OCI-LY1 (cell line): ENCODE measurements around the gene PXK.

ENCODE experiments used
- EZH2 ChIP-seq: fragments of 200-600 bp; sonication (generic), shearing (Covaris generic); IDR thresholded peaks from 2 replicates; pipeline ENCODE4 v1.8.0; 2017; ENCODE audit warnings: borderline replicate concordance, mixed run types, mild to moderate bottlenecking, antibody characterized with exemption, low read length, moderate library complexity, mixed read lengths
- TF ChIP-seq, protein P1 (sequence below): fragments of 200-600 bp; sonication (generic), shearing (Covaris generic); IDR thresholded peaks from 2 replicates; pipeline ENCODE4 v1.5.1; 2017; ENCODE audit warnings: mild to moderate bottlenecking, antibody characterized with exemption, low read length, moderate library complexity, mixed read lengths

DNA sequence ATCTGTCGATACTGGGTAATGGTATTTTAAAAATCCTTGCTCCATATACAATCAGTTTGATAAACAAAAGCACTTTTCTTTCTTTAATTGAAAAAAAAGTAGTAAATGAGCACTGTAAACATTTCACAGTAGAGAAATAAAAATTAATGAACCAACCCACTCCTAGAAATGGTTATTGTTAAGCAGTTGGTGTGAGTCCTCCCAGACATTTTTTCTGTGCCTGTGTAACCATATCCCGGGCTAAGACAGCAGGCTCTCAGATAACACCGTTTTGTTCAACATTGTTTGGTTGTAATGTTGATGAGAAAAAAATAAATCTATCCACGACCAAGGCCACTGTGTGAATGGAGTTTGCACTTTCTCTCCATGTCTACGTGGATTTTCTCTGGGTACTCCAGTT lies 42.6 kb downstream of the PXK start:
- TF ChIP-seq, protein P1, sequence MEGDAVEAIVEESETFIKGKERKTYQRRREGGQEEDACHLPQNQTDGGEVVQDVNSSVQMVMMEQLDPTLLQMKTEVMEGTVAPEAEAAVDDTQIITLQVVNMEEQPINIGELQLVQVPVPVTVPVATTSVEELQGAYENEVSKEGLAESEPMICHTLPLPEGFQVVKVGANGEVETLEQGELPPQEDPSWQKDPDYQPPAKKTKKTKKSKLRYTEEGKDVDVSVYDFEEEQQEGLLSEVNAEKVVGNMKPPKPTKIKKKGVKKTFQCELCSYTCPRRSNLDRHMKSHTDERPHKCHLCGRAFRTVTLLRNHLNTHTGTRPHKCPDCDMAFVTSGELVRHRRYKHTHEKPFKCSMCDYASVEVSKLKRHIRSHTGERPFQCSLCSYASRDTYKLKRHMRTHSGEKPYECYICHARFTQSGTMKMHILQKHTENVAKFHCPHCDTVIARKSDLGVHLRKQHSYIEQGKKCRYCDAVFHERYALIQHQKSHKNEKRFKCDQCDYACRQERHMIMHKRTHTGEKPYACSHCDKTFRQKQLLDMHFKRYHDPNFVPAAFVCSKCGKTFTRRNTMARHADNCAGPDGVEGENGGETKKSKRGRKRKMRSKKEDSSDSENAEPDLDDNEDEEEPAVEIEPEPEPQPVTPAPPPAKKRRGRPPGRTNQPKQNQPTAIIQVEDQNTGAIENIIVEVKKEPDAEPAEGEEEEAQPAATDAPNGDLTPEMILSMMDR = no peak
- TF ChIP-seq EZH2 = no peak
